Activated naive CD4-positive, alpha-beta T cell treated with anti-CD3 and anti-CD28 coated beads for 36 hours (primary cell): Measurements from ENCODE around the gene BTBD18. TPM values are rescaled to one million over a fixed set of nuclear protein-coding genes. Genes with fewer than 3 reads are reported as not detected.

Experiments used
- CTCF ChIA-PET: fragments of 350-600 bp; sonication (Branson Sonifier 250); formaldehyde crosslinking; loops from one replicate; lab custom pipeline; 2021; ENCODE audit warnings: antibody characterized with exemption; lab: Charles Lee
- DNase-seq: peaks from one replicate; pipeline ENCODE4 v3.0.0-alpha.2; 2020
- H3K27ac Mint-ChIP-seq: one replicate; pipeline ENCODE4 v1.8.0; 2021; ENCODE audit warnings: mild to moderate bottlenecking, mixed read lengths
- H3K27me3 Mint-ChIP-seq: one replicate; pipeline ENCODE4 v1.8.0; 2021; ENCODE audit warnings: low read depth, mixed read lengths
- H3K36me3 Mint-ChIP-seq: one replicate; pipeline ENCODE4 v1.8.0; 2021; ENCODE audit warnings: low read depth, mixed read lengths
- H3K4me1 Mint-ChIP-seq: one replicate; pipeline ENCODE4 v1.8.0; 2021; ENCODE audit warnings: low read depth, mixed read lengths
- H3K4me3 Mint-ChIP-seq: one replicate; pipeline ENCODE4 v1.8.0; 2021; ENCODE audit warnings: mild to moderate bottlenecking, moderate library complexity, mixed read lengths
- H3K9me3 Mint-ChIP-seq: one replicate; pipeline ENCODE4 v1.8.0; 2021; ENCODE audit warnings: mixed read lengths
- intact Hi-C: fragments of 100-400 bp; cut with micrococcal nuclease; formaldehyde crosslinking; loops from one replicate; pipeline ENCODE4 v1.15.1; 2023
- total RNA-seq, 2 experiments: library from RNA; stranded (reverse); gene quantifications; one replicate each; pipeline ENCODE4 v1.2.3, GENCODE V29; 2021

BTBD18 gene
- total RNA-seq, 2 experiments from 2014 or later: not detected

DNA sequence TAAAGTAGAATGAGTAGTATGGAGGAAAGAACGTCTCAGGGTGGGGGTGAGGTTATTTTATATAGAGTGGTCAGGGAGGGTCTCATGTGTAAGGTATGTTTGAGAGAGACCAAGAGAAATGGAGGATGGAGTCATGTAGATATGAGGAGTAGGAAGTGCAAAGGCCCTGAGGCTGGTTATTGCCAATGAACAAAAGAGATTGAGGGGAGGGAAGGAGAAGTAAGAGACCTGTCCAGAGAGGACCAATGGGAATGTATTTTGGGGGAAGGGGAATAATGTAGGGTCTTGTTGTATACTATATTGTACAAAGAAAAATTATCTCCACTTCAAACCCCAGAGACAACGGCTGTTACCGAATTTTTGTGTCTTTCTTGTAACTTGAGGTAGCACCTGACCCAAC lies 19.7 kb upstream of the BTBD18 start:
- Mint-ChIP-seq H3K4me3 (no peak overlapping the region), H3K27ac (no peak overlapping the region), H3K36me3 (no peaks in the 10 kb centered on the region), H3K27me3 (no peaks in the 10 kb centered on the region), H3K9me3 (no peaks in the 10 kb centered on the region), H3K4me1 (no peaks in the 10 kb centered on the region)
- no peak for DNase-seq
- CTCF ChIA-PET: interaction anchor here (1.7 kb wide), 1 partner anchor 29 kb away, joined by 6 read pairs; no protein-coding TSS in a partner anchor
- intact Hi-C loops: no loop called here

DNA sequence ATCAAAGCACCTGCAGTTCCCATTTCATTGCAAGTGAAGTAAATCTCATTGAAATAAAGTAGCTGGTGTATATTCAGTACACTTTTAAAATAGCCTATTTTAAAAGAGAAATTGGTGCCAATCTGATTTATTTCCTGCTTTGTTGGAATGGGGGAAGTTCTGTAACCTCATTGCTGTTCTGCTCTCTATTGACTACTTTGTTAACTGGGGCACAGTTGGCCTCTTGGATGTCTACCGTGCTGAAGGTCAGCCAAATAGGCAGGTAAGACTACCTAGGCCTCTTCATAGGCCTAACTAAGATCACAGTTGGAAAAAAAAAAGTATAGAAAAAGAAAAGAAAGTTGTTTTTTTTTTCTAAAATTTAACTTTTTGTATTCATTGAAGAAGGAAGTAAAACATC lies 19.2 kb upstream of the BTBD18 start:
- H3K4me3 Mint-ChIP-seq: no peak overlapping the region
- no peak overlapping the region for H3K27ac Mint-ChIP-seq
- intact Hi-C loops: no loop called here
- H3K9me3 Mint-ChIP-seq: no peaks in the 10 kb centered on the region
- H3K36me3 Mint-ChIP-seq: no peaks in the 10 kb centered on the region
- CTCF ChIA-PET: no interaction called here
- H3K4me1 Mint-ChIP-seq: no peaks in the 10 kb centered on the region
- no peaks in the 10 kb centered on the region for H3K27me3 Mint-ChIP-seq
- no peak for DNase-seq

DNA sequence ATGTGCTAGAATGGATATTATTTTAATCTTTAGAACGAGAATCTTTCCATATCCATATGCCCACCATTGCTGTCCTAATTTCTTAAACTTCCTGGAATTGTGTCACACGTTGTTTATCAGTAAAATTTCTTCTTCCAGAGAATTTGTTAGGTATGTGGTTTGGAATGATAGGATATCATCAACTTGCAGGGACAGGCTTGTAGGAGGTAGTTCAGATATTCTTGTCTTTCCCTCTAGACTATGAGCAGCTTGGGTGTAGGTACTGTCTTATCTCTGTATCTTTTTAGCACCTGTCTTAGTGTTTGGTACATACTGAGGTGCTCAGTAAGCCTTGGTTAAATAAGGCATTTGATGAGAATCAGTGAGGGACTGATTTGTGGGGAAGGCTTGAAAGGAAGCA lies 13.4 kb upstream of the BTBD18 start:
- intact Hi-C loops: loop anchor here (5.0 kb wide), 1 partner anchor 757 kb away; no protein-coding TSS in a partner anchor

DNA sequence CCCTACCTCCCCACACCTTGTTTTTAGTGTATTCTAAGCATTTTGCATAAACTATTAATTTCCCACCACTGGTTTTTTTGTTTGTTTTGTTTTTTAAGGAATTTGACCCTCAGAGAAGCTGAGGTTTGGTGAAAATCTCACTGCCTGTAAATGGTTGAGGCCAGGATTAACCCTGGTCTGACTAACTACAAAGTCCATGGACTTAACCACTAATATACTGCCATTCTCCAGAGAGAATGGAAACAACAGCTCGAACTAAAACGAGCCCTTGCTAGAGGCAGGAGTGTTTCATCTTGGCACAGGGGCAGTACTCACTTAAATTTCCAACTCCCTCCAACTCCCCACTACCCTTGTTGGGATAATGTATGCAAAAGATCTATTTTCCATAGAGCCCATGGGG lies 12.9 kb upstream of the BTBD18 start:
- CTCF ChIA-PET: interaction anchor here (0.6 to 2.6 kb wide), 3 partner anchors 17 to 36 kb away, joined by 3 to 15 read pairs (median 6); no protein-coding TSS in a partner anchor
- DNase-seq: no peak
- Mint-ChIP-seq H3K4me1 (peaks cover 25% of the 10 kb centered on the region), H3K36me3 (peaks cover 3% of the 10 kb centered on the region), H3K27ac (no peak overlapping the region), H3K27me3 (no peaks in the 10 kb centered on the region), H3K9me3 (no peaks in the 10 kb centered on the region), H3K4me3 (no peak overlapping the region)
- intact Hi-C loops: loop anchor here (5.0 kb wide), 1 partner anchor 758 kb away; no protein-coding TSS in a partner anchor

More for the DNA sequence above, 13.4 kb upstream of the BTBD18 start:
- Mint-ChIP-seq H3K36me3 (peaks cover 2% of the 10 kb centered on the region), H3K9me3 (no peaks in the 10 kb centered on the region), H3K4me3 (no peak overlapping the region), H3K27ac (no peak overlapping the region), H3K27me3 (no peaks in the 10 kb centered on the region), H3K4me1 (peaks cover 21% of the 10 kb centered on the region)
- DNase-seq: no peak
- CTCF ChIA-PET: interaction anchor here (1.0 to 2.6 kb wide), 2 partner anchors 17 to 36 kb away, joined by 3 to 15 read pairs; no protein-coding TSS in a partner anchor

DNA sequence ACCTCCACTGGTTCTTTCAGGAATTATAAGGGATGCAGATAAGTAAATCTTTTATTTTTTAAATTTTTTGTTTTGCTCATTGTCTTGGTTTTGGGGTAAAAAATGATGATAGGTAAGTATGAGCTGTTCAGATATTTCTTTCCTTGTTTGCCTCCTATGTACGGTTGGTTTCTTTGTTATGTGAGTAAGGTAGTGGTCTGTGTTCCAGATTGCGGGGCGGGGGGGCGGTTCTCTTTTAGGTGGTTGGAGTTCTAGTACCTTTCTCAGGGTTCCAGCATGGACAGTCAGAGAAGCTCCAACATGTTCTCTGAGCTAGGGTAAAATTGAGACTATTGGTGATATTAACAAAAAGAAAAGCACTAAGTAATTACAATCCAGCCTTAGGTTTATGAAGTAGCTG lies 12.4 kb upstream of the BTBD18 start:
- Mint-ChIP-seq H3K9me3 (no peaks in the 10 kb centered on the region), H3K4me1 (peaks cover 29% of the 10 kb centered on the region), H3K4me3 (no peak overlapping the region), H3K36me3 (peaks cover 3% of the 10 kb centered on the region), H3K27ac (no peak overlapping the region), H3K27me3 (no peaks in the 10 kb centered on the region)
- intact Hi-C loops: loop anchor here (5.0 kb wide), 1 partner anchor 758 kb away; no protein-coding TSS in a partner anchor
- DNase-seq: no peak
- CTCF ChIA-PET: interaction anchor here (0.6 to 2.6 kb wide), 4 partner anchors 18 to 112 kb away, joined by 3 to 15 read pairs (median 4); no protein-coding TSS in a partner anchor

DNA sequence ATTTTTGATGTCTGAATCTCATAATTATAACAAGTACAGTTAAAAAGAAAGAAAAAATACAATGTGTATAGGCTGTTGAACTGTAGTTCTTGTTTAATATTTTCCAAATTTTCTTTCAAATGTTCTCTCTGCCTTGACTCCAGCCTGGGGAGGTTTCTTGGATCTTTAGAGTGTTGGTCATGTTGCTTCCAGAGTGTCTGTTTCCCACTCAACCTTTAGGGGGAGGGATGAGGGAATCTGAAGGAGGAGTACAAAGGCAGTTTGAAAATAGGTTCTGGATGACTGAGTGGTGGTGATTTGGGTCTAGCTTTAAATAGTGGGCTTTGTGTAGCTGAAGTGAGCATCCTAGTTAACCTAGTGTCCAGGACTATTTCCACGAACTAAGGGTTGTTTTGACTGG lies 11.9 kb upstream of the BTBD18 start:
- Mint-ChIP-seq H3K27ac (no peak overlapping the region), H3K27me3 (no peaks in the 10 kb centered on the region), H3K4me3 (no peak overlapping the region), H3K9me3 (no peaks in the 10 kb centered on the region), H3K36me3 (peaks cover 3% of the 10 kb centered on the region), H3K4me1 (peaks cover 29% of the 10 kb centered on the region)
- intact Hi-C loops: loop anchor here (5.0 kb wide), 1 partner anchor 759 kb away; no protein-coding TSS in a partner anchor
- CTCF ChIA-PET: interaction anchor here (1.0 to 2.6 kb wide), 2 partner anchors 37 to 112 kb away, joined by 3 to 15 read pairs; no protein-coding TSS in a partner anchor
- no peak for DNase-seq

DNA sequence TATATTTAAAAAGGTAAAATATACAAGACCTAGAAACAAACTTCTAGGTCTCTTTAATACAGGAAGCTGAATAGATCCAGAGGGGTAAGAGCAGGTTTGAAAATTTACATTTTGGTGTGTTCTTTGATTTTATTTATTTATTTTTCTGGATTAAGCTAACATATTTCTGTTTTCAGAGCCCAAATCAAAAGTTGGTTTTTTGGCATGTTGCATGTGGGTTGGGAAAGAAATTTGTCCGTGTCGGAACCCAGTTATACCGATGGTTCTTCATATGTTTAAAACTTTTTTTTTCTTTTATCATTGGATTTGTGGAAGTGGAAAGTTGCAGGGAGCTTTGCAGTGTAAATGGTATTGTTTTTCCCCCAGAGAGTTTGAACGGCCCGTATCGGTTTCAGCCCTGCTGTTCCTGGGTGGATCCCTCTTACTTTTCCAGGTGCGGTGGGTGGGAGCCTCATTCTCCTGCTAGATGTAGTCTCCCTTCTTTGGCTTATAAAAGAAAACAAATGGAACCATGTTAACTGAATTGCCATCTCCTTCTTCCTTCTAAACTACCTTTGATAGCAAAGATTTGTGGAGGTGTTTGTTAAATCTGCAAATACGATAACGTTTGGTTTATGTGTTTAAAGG lies 10.7 kb upstream of the BTBD18 start:
- Mint-ChIP-seq H3K27me3 (no peaks in the 10 kb centered on the region), H3K4me3 (peak overlapping the region; percentile 59), H3K9me3 (no peaks in the 10 kb centered on the region), H3K27ac (no peak overlapping the region), H3K36me3 (peaks cover 3% of the 10 kb centered on the region), H3K4me1 (peaks cover 29% of the 10 kb centered on the region)
- no peak for DNase-seq
- CTCF ChIA-PET: interaction anchor here (0.6 to 2.6 kb wide), 5 partner anchors 38 to 436 kb away, joined by 3 to 15 read pairs (median 3); no protein-coding TSS in a partner anchor
- intact Hi-C loops: loop anchor here (1.0 to 5.0 kb wide), 2 partner anchors 21 to 760 kb away; partner anchors contain the start of gene SELENOH

DNA sequence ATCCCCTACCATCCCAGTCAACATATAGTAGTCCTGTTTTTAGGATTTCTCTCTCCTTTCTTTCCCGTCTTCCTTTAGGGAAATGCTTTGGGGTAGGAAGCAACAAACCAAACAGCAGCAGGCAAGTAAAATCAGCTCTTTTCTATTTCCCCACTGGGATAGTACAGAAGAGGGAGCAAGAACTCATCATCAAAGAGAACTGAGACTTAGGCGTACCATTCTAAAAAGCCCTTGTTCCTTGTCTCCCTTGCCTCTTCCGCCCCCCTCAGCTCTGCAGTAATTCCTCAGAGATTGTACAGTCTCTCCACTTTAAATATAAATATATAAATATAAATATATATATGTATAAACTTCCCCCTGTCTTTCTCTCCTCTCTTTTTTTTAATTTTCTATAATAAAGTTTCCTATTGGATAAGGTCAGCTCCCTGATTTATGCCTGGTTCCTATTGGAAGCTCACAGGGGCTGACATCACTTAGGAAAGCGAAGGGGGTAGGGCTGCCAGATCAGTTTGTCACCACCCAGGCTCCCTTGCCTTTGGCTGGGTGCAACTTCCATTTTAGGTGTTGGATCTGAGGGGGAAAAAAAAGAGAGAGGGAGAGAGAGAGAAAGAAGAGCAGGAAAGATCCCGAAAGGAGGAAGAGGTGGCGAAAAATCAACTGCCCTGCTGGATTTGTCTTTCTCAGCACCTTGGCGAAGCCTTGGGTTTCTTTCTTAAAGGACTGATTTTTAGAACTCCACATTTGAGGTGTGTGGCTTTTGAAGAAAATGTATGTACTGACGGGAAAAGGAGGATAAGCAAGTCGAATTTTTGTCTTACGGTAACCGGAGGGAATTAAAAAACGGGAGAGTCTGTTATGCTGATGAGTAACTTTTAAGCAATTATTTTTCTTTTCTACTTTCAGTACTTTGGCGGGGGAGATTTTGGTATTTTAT lies 9.9 kb upstream of the BTBD18 start, which contains the start of gene CTNND1:
Gene CTNND1 (plus strand): TSS at position 502 of the 934 bp plus-strand sequence. CDS start 29,677 bp downstream, outside the sequence.
- DNase-seq: peak; percentile 33
- Mint-ChIP-seq H3K4me3 (peak within 1 kb of the TSS; percentile 74), H3K9me3 (no peaks in the 10 kb centered on the region), H3K4me1 (peaks cover 29% of the 10 kb centered on the region), H3K27ac (peak within 1 kb of the TSS; percentile 6), H3K27me3 (no peaks in the 10 kb centered on the region), H3K36me3 (peaks cover 3% of the 10 kb centered on the region)
- CTCF ChIA-PET: interaction anchor here (0.6 to 1.5 kb wide), 6 partner anchors 8 to 416 kb away, joined by 3 to 11 read pairs (median 3); no protein-coding TSS in a partner anchor
- intact Hi-C loops: loop anchor here (1.0 to 5.0 kb wide), 2 partner anchors 20 to 761 kb away; partner anchors contain the start of gene SELENOH

DNA sequence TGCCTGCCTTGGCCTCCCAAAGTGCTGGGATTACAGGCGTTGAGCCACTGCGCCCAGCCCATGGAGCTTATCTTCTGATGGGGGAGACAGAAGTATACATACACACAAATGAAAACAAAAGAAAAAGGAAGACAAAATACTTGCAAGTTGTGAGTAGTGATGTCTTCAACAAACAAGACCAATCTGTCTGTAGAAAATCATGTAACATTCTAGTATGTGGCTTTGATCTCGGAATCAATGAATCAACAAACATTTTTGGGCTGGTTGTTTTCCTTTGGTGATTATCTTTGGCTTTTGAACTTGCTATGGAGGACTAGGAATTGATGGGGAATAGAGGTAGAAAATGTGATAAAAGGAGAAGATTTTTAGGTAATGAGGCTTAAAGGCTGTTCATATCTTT lies 6.6 kb upstream of the BTBD18 start:
- CTCF ChIA-PET: interaction anchor here (0.6 to 1.2 kb wide), 2 partner anchors 42 to 252 kb away, joined by 3 to 11 read pairs; no protein-coding TSS in a partner anchor
- intact Hi-C loops: no loop called here
- Mint-ChIP-seq H3K4me3 (no peak overlapping the region), H3K36me3 (peaks cover 3% of the 10 kb centered on the region), H3K4me1 (peaks cover 23% of the 10 kb centered on the region), H3K9me3 (no peaks in the 10 kb centered on the region), H3K27ac (no peak overlapping the region), H3K27me3 (no peaks in the 10 kb centered on the region)
- no peak for DNase-seq

DNA sequence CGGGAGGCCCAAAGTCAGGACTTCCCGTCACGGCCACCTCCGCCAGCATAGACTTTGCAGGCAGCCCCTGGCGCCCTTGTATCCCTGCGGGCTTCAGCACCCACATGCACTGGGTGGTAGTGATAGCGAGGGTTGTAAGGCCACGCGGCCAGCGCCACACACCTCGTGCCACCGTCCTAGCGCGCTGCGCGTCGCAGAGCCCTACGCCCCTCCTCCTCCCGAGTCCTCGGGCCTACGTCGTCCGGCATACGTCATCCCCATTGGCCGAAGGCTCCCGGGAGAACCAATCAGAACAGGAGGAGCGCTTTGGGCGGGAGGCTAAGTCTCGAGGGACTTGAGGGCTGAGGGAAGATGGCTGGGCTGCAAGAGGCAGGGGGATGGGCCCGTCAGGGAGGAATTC lies 1.3 kb upstream of the BTBD18 start:
- Mint-ChIP-seq H3K4me1 (no peaks in the 10 kb centered on the region), H3K27me3 (no peaks in the 10 kb centered on the region), H3K27ac (no peak overlapping the region), H3K36me3 (no peaks in the 10 kb centered on the region), H3K9me3 (no peaks in the 10 kb centered on the region), H3K4me3 (no peak overlapping the region)
- CTCF ChIA-PET: no interaction called here
- DNase-seq: no peak
- intact Hi-C loops: no loop called here

DNA sequence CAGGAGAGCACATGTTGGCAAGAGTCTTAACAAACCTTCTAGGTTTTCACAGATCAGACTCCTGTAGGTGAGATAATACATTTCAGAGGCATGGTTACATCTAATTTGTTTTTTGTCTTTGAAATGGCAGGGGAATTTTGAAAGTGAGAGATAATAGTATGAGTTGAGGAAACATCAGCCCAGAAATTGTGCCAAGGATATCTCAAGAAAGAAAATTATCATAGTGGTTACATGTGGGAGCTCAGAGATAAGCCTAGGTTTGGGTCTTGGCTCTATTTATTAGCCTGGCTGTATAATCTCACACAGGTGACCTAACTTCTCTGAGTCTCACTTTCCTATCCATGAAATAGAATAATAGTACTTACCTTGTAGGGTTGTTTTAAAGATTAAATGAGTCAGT lies 443 bp downstream of the BTBD18 start:
- CTCF ChIA-PET: interaction anchor here (1.0 to 2.6 kb wide), 3 partner anchors 9 to 49 kb away, joined by 3 to 25 read pairs (median 3); no protein-coding TSS in a partner anchor
- Mint-ChIP-seq H3K36me3 (peaks cover 5% of the 10 kb centered on the region), H3K9me3 (no peaks in the 10 kb centered on the region), H3K4me3 (no peak overlapping the region), H3K4me1 (peaks cover 4% of the 10 kb centered on the region), H3K27me3 (no peaks in the 10 kb centered on the region), H3K27ac (no peak overlapping the region)
- DNase-seq: no peak
- intact Hi-C loops: loop anchor here (1.0 kb wide), 1 partner anchor 49 kb away; no protein-coding TSS in a partner anchor
